Measurements from ENCODE around the gene SPESP1.

Gene SPESP1

GRCh38 chr15:68896178-68896577 is 34.1 kb upstream of the SPESP1 start:
- DNase-seq (ENCODE audit: extremely low spot score): no peak
- TF ChIP-seq, protein P1, sequence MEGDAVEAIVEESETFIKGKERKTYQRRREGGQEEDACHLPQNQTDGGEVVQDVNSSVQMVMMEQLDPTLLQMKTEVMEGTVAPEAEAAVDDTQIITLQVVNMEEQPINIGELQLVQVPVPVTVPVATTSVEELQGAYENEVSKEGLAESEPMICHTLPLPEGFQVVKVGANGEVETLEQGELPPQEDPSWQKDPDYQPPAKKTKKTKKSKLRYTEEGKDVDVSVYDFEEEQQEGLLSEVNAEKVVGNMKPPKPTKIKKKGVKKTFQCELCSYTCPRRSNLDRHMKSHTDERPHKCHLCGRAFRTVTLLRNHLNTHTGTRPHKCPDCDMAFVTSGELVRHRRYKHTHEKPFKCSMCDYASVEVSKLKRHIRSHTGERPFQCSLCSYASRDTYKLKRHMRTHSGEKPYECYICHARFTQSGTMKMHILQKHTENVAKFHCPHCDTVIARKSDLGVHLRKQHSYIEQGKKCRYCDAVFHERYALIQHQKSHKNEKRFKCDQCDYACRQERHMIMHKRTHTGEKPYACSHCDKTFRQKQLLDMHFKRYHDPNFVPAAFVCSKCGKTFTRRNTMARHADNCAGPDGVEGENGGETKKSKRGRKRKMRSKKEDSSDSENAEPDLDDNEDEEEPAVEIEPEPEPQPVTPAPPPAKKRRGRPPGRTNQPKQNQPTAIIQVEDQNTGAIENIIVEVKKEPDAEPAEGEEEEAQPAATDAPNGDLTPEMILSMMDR (IDR thresholded peaks at IDR 0.05; ENCODE audit: control extremely low read depth, extremely low read depth, low read depth, missing control alignments): no peak
- ChIA-PET POLR2A (no interaction called here), CTCF (interaction anchor here (0.8 to 1.6 kb wide), 5 partner anchors 13 to 346 kb away, joined by 3 to 5 read pairs (median 4); no protein-coding TSS in a partner anchor)

GRCh38 chr15:68897016-68897415 is 33.3 kb upstream of the SPESP1 start:
- ChIA-PET POLR2A (no interaction called here), CTCF (interaction anchor here (1.2 to 1.6 kb wide), 4 partner anchors 12 to 28 kb away, joined by 4 to 5 read pairs (median 4); no protein-coding TSS in a partner anchor)
- TF ChIP-seq, protein P1 (IDR thresholded peaks at IDR 0.05; ENCODE audit: control extremely low read depth, extremely low read depth, low read depth, missing control alignments): no peak
- DNase-seq (ENCODE audit: extremely low spot score): no peak

- TF ChIP-seq, protein P1 (IDR thresholded peaks at IDR 0.05; ENCODE audit: control extremely low read depth, extremely low read depth, low read depth, missing control alignments): no peak
- ChIA-PET POLR2A (no interaction called here), CTCF (no interaction called here)
- DNase-seq (ENCODE audit: extremely low spot score): no peak
Observed at GRCh38 chr15:68900027-68900426, 30.3 kb upstream of the SPESP1 start.

GRCh38 chr15:68907396-68907923 is 22.9 kb upstream of the SPESP1 start:
- POLR2A ChIA-PET: no interaction called here
- no peak for DNase-seq (ENCODE audit: extremely low spot score)
- CTCF ChIA-PET: interaction anchor here (1.2 kb wide), 1 partner anchor 17 kb away, joined by 3 read pairs; no protein-coding TSS in a partner anchor
- TF ChIP-seq, protein P1 (IDR thresholded peaks at IDR 0.05; ENCODE audit: control extremely low read depth, extremely low read depth, low read depth, missing control alignments): no peak

GRCh38 chr15:68909601-68910100 is 20.7 kb upstream of the SPESP1 start:
- DNase-seq (ENCODE audit: extremely low spot score): no peak
- TF ChIP-seq, protein P1 (IDR thresholded peaks at IDR 0.05; ENCODE audit: control extremely low read depth, extremely low read depth, low read depth, missing control alignments): no peak
- ChIA-PET POLR2A (no interaction called here), CTCF (interaction anchor here (1.3 to 1.8 kb wide), 3 partner anchors 13 to 38 kb away, joined by 3 to 6 read pairs (median 4); no protein-coding TSS in a partner anchor)

DNA sequence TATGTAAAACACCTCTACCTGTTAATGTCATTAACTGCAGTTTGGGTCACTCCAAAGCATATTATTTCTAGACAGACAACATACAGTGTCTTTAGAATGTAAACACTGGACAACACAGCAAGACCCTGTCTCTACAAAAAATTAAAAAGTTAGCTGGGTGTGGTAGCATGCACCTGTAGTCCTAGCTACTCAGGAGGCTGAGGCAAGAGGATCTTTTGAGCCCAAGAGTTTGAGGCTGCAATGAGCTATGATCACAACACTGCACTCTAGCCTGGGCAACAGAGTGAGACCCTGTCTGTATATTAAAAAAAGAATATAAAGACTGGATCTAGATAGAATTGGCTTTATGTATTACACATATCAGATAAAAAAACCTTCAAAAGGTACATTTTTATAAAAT is 20.0 kb upstream of the SPESP1 start:
- no peak for DNase-seq (ENCODE audit: extremely low spot score)
- CTCF ChIA-PET: interaction anchor here (1.5 to 1.8 kb wide), 2 partner anchors 14 to 15 kb away, joined by 4 to 5 read pairs; no protein-coding TSS in a partner anchor
- TF ChIP-seq, protein P1 (IDR thresholded peaks at IDR 0.05; ENCODE audit: control extremely low read depth, extremely low read depth, low read depth, missing control alignments): no peak
- POLR2A ChIA-PET: no interaction called here
